ENCODE results near the gene TSHR. TPM values are rescaled to one million over a fixed set of nuclear protein-coding genes. Genes with fewer than 3 reads are reported as not detected.
"Not testable (repeated sequence)": the region's sequence is repeated elsewhere in the genome, so short reads cannot be mapped to it uniquely, and the experiment has no call there.

Gene TSHR
- total RNA-seq, 2 donors from 2014 or later, result not detected

DNA sequence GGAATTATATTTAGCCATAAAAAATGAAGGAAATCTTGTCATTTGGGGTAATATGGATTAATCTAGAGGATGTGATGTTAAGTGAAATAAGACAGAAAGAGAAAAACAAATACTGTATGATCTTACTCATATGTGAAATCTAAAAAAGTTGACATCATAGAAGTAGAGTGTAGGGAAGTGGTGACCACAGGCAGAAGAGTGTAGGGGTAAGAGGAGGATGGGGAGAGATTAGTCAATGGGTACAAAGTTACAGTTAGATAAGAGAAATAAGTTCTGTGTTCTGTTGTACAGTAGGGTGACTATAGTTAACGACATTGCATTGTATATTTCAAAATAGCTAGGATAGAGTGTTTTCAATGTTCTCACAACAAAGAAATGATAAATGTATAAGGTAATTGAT, 87.0 kb downstream of the TSHR start:
- no peak for DNase-seq
- intact Hi-C loops (cut with DNase I), result no loop called here
- no peak for ATAC-seq

- intact Hi-C loops (cut with DNase I), result no loop called here
- DNase-seq, result no peak
- no peak for ATAC-seq
Measured at GRCh38 chr14:81051547-81051946, 96.1 kb downstream of the TSHR start.

DNA sequence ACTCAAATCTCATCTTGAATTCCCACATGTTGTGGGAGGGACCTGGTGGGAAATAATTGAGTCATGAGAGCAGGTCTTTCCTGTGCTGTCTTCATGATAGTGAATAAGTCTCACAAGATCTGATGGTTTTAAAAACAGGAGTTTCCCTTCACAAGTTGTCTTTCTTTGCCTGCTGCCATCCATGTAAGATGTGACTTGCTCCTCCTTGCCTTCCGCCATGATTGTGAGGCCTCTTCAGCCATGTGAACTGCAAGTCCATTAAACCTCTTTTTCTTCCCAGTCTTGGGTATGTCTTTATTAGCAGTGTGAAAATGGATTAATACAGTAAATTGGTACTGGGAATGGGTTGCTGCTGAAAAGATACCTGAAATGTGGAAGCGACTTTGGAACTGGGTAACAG, 98.6 kb downstream of the TSHR start:
- intact Hi-C loops (cut with DNase I); DNase-seq; ATAC-seq: not testable (repeated sequence)

DNA sequence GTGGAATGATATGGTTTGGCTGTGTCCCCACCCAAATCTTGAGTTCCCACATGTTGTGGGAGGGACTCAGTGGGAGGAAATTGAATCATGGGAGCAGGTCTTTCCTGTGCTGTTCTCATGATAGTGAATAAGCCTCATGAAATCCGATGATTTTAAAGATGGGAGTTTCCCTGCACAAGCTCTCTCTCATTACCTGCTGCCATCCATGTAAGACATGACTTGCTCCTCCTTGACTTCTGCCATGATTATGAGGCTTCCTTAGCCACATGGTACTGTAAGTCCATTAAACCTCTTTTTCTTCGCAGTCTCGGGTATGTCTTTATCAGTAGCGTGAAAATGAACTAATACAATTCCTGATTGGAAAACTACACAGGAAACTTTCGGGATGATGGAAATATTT, 100.5 kb downstream of the TSHR start:
- intact Hi-C loops (cut with DNase I), result no loop called here
- no peak for ATAC-seq
- no peak for DNase-seq

DNA sequence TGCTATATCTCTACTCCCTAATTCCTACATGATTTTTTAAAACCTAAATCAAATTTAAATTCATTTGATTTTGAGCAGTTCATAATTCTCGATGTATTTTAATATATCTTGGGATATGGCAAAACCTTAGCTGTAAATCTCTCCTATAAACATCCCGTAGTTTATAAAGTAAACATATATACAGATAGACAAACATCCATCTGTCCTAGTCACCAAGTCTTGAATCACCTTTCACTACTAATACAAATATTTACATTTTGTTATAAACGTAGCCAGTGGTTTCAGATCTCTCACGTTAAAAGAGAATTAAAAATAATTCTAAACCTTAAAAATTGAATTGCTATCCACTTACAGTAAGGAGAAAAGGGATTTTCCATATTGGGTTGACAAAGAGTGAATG, 107.0 kb downstream of the TSHR start:
- no peak for ATAC-seq
- intact Hi-C loops (cut with DNase I), result no loop called here
- no peak for DNase-seq

- intact Hi-C loops (cut with DNase I), result no loop called here
- ATAC-seq (peak in 1 of 2 donors; percentile 39), DNase-seq (no peak)
Measured at GRCh38 chr14:81062816-81063215, 107.4 kb downstream of the TSHR start.

GRCh38 chr14:81066672-81067071, 111.3 kb downstream of the TSHR start:
- intact Hi-C loops (cut with DNase I), result no loop called here
- no peak for DNase-seq
- no peak for ATAC-seq

DNA sequence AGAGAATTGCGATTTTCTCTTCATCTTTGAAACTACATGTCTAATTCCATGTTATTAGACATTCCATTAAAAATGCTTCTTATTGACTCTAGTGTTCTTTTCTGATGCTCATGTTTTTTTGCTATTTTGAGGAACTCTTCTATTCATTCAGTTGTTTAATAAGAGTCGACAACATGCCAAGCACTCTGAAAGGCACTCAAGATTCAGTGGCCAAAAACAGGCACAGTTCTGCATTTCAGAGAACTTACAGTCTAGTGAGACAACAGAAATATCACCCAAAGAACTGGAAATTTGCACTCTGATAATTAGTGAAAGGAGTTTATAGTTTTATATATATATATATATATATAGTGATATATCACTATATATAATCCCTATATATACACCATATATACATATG, 111.7 kb downstream of the TSHR start:
- no peak for ATAC-seq

GRCh38 chr14:81068176-81068782, 112.9 kb downstream of the TSHR start:
- intact Hi-C loops (cut with DNase I), result no loop called here
- DNase-seq (no peak), ATAC-seq (no peak)

More for the DNA sequence above, 111.7 kb downstream of the TSHR start:
- intact Hi-C loops (cut with DNase I), result no loop called here
- no peak for DNase-seq

DNA sequence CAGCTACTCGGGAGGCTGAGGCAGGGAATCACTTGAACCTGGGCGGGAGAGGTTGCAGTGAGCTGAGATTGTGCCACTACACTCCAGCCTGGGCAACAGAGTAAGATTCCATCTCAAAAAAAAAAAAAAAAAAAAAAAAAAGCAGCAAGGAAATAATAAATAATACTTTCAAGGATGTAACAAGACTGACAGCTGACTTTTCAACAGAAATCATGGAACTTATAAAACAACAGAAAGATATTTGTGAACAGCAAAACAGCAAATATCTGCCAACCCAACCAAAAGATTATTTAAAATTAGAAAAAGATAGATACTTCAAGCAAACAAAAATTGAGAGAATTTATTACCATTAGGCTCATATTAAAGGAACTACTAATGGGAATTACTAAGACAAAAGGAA, 115.1 kb downstream of the TSHR start:
- DNase-seq (no peak), ATAC-seq (no peak)
- intact Hi-C loops (cut with DNase I), result no loop called here

DNA sequence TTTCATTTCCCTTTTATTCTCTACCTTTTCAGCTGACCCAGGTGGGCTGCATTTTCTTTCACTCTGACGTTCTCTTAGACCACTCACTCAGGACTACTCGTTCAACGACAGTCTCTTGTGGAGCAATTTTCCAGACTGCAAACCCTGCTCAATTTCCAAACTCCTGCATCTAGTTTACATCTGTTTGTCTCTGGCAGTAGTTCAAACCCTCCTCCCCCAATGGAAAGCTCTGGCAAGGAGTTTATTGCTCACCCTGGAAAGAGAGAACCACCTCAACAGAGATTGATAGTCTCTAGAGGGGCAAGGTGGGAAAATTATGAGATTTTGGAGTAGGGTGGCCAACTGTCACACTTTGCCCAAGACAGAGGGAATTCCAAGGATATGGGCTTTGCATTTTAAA, 130.2 kb downstream of the TSHR start:
- no peak for ATAC-seq
- intact Hi-C loops (cut with DNase I), result no loop called here
- no peak for DNase-seq

- ATAC-seq, result no peak
- no peak for DNase-seq
- intact Hi-C loops (cut with DNase I), result no loop called here
Measured at GRCh38 chr14:81087230-81087629, 131.8 kb downstream of the TSHR start.

DNA sequence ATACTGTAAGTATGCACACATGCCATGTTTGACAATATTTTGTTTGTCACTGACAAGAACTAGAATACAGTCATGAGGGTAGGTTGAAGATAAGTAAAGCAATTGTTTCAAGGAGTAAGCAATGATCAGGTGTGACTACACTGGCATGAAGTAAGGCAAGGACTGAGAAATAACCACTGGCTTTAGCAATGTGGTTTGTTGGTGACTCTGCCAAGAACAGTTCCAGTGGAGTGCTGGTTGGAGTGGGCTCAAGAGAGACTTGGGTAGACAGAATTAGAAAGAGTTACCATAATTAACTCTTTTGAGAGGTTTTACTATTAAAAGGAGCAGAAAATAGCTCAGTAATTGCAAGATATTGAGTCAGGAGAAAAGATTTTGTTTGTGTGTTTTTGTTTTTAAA, 135.7 kb downstream of the TSHR start:
- no peak for ATAC-seq
- intact Hi-C loops (cut with DNase I), result no loop called here
- DNase-seq, result no peak

DNA sequence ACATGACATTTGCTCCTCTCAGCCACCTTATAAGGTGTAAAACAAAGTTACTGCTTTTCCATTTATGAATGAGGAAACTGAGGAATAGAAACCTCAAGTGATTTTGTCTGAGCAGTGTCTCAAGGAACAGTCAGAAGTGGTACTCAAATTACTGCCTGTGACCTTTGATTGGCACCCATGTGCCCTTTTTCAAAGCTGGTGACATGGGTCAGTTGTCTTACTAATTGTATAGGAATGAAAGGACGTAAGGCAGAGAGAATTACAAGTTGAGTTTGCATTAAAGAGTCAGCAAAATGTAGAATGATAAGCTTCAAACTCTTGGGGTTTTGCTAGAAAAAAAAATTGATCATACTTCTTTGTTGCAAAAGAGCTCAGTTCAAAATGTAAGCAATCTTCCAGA, 136.2 kb downstream of the TSHR start:
- no peak for DNase-seq
- ATAC-seq, result no peak
- intact Hi-C loops (cut with DNase I), result no loop called here

DNA sequence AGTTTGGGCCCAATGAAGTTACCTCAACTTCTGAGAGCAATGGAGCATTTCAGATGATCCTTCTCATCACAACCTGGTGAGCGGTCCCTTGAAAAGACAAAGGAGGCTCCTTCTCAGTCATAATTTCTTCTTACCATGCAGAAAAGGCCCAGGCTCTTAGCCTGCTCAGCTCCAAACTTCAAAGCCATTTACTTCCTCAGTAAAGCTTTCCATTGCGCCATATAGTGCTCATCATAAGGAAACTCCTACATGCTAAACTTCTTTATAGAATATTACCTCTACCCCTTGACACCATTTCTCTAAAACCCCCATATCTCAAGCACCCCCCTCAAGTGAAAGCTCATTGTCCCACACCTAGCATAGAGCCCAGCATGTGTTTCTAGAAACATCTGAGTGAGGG, 138.2 kb downstream of the TSHR start:
- intact Hi-C loops (cut with DNase I), result no loop called here
- DNase-seq, result no peak
- ATAC-seq, result no peak

GRCh38 chr14:81095539-81095938, 140.1 kb downstream of the TSHR start:
- no peak for ATAC-seq
- intact Hi-C loops (cut with DNase I), result no loop called here
- DNase-seq, result no peak

DNA sequence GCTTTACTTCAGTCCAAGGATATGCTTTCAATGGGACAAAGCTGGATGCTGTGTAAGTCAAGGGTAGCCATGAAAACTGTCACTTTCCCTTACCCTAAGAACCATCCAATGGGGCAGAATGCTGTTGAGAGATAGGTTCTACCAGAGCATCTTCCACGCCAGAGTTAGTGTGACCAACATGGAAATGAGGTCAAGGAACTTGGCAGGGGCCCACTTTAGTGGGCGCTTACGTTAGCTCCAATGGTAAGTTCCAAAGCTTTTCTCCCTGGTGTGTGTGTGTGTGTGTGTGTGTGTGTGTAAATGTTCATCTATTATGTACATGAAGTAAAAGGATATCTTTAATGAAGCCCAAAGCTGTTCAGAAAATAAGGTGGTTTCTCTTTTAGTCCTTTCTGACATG, 141.2 kb downstream of the TSHR start:
- intact Hi-C loops (cut with DNase I), result no loop called here
- ATAC-seq (no peak), DNase-seq (no peak)

DNA sequence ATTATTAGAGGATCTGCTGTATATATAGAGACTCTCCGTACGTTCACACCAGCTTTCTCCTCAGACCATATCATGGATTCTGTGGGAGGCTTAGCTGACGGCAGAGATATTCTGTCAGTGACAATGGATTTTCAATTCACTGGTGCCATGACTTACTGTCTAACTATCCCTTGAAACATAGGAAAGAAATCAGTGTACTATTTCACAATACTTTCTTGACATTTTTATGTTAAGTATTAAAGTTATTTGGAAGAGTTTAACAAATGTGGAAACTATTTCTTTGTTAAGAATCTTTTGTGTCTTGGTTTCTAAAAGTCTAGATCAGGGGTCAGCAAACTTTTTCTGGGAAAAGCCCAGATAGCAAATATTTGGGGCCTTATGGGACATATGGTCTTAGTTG, 146.8 kb downstream of the TSHR start:
- DNase-seq, result no peak
- no peak for ATAC-seq
- intact Hi-C loops (cut with DNase I), result no loop called here

DNA sequence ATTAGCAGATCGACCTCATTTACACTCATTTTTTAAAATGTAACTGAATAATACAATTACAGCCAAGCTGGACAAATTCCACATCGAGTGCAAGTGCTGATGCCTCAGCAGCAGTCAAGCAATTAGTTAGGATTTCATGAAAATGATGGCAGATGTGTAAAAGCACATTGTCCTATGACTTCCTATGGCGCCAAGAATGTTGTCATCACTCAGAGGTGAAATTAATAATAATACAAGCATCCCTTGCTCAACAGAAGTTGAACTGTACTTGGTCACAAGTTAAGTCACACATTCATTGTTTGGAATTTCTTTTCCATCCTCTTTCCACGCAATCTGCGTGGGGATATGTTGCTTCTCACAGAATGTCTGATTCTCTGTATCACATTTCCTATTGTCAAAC, 148.0 kb downstream of the TSHR start:
- intact Hi-C loops (cut with DNase I), result no loop called here
- no peak for ATAC-seq
- no peak for DNase-seq

GRCh38 chr14:81105378-81105777, 150.0 kb downstream of the TSHR start:
- no peak for DNase-seq
- intact Hi-C loops (cut with DNase I), result no loop called here
- ATAC-seq, result no peak

DNA sequence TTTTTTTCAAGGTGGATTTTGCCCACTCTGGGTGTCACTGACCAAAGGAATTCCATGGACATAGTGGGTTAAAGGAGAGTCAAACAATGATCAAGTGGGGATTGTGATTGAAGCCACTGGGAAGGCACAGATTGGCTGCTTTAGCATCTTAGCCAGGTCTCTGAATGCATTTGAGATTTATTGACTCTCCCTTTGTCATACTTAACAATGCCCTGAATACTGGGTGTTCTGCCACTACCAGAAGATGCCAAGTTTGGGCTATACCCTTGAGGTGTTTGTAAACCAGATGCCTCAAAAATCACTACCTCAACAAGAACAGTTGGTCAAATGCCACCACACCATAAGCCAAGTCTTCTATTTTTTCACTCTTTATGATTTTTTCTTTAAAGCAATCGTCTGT, 150.5 kb downstream of the TSHR start:
- DNase-seq (no peak), ATAC-seq (no peak)
- intact Hi-C loops (cut with DNase I), result no loop called here

DNA sequence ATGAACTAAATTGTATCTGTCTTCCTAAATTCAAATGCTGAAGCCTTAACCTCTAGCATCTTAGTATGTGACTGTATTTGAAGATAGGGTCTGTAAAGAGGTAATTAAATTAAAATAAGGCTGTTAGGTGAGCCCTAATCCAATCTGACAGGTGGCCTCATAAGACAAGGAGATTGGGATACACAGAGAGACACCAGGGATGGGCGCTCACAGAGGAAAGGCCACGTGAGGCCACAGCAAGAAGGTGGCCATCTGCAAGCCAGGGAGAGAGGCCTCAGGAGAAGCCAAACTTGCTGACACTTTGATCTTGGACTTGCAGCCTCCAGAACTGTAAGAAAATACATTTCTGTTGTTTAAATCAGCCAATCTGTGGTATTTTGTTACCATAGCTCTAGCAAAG, 154.8 kb downstream of the TSHR start:
- no peak for ATAC-seq
- intact Hi-C loops (cut with DNase I), result no loop called here
- DNase-seq, result no peak
